SIG-M5 treated with dmso at 0.1 percent for 504 hours (cell line): ENCODE data around the gene SRGAP2B.
"Not testable (repeated sequence)": the region's sequence is repeated elsewhere in the genome, so short reads cannot be mapped to it uniquely, and the experiment has no call there.

ENCODE experiments used
- DNase-seq: peaks from one replicate; lab custom pipeline; 2025; ENCODE audit not compliant: unreplicated experiment; lab: John Stamatoyannopoulos, UW

SRGAP2B gene

GRCh38 chr1:145095284-145096057 is at the start of gene SRGAP2B, which contains the start of gene FAM72D:
TSS of gene SRGAP2B (minus strand) at chr1:145095328. CDS start at chr1:145092901, 2,427 bp downstream.
TSS of gene FAM72D (plus strand) at chr1:145095974. CDS start at chr1:145096848, 874 bp downstream.
- not testable (repeated sequence) for DNase-seq

- DNase-seq: not testable (repeated sequence)
Observed at GRCh38 chr1:145144264-145144913, 49.3 kb upstream of the SRGAP2B start.

DNA sequence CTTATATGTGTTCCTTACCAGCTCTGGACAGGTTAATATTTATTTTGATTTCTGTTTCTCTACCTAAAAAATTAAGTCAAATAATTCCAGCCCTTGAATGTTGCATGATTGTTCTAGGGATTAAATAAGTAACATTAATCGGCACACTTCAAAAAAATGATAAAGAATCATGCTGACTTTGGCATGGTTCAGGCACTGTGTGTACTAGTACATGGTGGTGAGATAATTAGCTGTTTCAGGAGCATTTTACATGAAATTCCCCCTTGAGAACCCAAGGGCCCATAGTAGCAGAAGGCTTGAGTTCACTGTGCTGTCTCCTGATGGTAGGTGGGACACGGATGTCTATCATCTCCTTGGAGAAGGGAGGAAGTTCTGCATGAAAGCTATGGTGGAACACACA is 45.4 kb upstream of the SRGAP2B start:
- not testable (repeated sequence) for DNase-seq

- DNase-seq: not testable (repeated sequence)
Observed at GRCh38 chr1:145134476-145134875, 39.3 kb upstream of the SRGAP2B start.

DNA sequence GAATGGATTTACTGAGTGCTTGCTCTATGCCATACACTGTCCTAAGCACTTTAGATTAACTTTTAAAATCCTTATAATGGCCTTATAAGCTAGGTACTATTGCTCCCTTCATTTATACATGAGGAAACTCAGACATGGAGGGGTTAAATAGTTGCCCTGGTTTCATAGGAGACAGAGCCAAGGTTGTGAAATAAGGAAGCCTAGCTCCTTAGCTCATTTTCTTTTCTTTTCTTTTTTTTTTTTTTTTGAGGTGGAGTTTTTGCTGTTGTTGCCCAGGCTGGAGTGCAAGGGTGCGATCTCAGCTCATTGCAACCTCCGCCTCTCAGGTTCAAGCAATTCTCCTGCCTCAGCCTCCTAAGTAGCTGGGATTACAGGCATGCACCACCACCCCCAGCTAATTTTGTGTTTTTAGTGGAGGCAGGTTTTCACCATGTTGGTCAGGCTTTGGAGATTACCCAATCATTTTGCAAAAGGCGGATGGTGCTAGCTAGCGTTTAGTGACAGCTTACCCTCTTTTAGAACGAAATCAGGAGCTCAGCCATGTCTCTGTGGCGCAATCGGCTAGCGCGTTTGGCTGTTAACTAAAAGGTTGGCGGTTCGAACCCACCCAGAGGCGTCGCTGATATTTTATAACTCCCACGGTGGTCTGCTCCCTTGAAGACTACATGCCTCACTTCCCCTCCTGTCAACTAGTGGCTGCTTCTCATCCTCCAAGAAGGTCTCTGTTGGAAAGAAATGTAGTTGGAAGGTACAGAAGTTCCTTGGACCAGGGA is 33.8 kb upstream of the SRGAP2B start:
- DNase-seq: not testable (repeated sequence)

GRCh38 chr1:145127144-145127543 is 32.0 kb upstream of the SRGAP2B start:
- DNase-seq: not testable (repeated sequence)

- not testable (repeated sequence) for DNase-seq
Observed at GRCh38 chr1:145125112-145125511, 30.0 kb upstream of the SRGAP2B start.

- not testable (repeated sequence) for DNase-seq
Observed at GRCh38 chr1:145123992-145124641, 29.0 kb upstream of the SRGAP2B start.

DNA sequence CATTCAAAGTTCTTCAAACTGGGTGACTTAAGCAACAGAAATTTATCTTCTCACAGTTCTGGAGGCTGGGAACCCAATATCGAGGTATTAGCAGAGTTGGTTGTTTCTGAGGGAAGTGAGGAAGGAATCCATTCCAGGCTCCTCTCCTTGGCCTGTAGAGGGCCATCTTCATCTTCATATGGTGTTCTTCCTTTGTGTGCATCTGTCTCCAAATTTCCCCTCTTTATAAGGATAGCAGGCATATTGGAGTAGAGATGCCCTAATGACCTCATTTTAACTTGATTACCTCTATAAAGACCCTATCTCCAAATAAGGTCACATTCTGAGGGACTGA is 27.9 kb upstream of the SRGAP2B start:
- not testable (repeated sequence) for DNase-seq

- not testable (repeated sequence) for DNase-seq
Observed at GRCh38 chr1:145122344-145123061, 27.4 kb upstream of the SRGAP2B start.

DNA sequence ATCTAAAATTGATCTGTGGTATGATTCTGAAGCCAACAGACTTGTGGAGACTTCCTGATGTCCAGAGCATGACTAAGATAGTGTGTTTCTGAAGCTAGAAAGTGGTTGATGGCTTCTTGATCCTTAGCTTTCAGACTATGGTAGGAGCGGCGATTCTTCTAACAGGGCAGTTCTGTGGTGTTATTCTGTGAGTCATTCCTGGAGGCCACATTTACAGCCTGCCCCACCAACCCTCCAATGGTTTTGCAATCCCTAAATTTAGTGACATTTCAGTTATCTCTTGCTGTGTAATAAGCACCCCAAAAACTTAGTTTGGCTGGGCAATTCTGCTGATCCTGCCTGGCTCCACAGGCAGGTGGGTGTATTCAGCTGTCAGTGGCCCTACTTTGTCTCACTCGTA is 24.7 kb upstream of the SRGAP2B start:
- DNase-seq: not testable (repeated sequence)

GRCh38 chr1:145115587-145116493 is 20.7 kb upstream of the SRGAP2B start:
- not testable (repeated sequence) for DNase-seq

DNA sequence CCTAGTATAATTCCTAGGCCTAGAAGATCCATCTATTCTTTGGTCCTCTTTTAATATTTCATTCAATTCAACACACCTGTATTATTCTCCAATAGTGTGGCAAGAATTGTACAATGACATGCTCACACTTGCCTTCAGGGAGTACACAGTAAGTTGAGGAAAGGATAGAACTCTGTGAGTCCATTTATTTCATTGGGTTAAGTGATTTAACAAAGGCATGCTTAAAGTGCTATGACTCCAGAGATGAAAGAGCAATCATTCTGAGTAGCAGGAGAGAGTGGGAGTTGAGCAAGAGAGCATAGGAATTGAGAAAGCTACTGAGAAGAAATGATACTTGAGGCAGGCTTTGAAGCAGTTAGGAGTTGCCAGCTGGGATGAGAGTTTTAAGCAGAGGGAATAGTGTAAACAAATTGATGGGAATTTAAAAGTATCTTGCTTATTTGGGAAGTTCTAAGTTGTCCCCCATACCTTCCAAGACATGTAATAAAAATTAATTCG is 19.5 kb upstream of the SRGAP2B start:
- not testable (repeated sequence) for DNase-seq

DNA sequence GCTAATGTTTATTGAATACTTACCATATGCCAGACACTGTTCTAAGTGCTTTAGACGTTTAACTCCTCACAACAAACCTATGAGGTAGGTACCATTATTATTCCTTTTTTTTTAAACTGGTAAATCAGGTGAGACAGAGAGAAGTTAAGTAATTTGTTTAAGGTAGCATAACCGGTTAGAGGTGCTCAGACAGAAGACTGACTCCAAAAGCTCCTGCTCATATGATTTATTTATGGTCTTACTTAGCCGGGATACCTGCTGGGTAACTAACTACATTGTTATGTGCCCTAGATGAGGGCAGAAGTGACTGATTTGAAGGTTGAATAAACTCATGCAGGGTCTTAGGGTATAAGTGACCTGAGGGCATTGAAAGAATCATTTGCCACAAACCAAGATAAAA is 17.6 kb upstream of the SRGAP2B start:
- DNase-seq: not testable (repeated sequence)

DNA sequence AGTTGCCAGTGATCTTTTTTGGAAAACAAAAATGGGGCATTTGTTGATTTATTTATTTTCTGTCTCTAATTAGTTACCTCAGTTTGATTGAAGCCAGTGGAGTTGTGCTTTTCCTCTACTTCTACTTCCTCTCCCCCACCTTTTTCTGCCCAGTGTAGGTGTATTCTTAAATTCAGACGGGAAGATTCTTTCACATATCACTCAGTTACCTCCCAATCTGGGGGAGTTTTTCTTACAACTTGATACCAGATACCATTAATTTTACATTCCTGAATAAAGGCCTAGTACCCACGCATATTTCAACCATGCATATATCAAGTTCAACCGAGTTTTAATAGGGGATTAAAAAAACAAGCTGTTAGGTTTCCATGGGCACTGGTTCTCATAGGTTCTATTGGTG is 16.5 kb upstream of the SRGAP2B start:
- DNase-seq: not testable (repeated sequence)

DNA sequence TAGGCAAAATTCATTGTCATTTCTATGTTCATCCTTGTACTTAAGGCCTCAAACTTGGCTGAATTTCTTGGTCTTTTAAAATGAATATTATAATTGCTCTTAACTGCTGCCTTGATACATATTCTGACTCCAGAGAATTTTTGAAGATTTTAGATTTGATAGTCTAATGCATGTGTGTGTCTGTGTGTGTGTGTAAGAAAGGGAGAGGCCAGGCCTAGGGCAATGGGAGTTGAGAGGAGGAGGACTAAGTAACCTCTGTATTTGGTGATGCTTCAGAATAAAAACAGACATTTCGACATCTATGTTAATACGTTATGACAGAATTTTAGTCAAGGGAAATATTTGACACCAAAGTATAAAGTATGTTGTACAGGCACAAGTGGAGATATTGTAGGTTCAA is 8.2 kb upstream of the SRGAP2B start:
- not testable (repeated sequence) for DNase-seq

DNA sequence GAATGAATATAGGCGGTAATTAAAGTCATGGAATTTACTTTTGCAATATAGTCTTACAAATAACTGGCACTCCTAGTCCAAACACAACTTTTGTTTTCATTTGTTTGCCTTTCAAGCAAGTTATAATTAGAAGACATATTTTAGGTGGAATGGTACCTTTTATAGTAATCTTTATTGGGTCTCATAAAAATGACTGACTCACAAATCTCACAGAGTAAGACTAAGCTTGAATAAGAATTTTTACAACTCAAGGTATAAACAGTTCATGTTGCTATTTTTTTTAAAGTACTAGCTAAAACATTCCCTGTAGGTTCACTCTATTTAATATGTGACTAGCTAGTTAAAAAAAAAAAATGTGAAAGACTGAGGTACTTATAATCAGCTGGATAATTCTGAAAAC is 6.6 kb upstream of the SRGAP2B start:
- not testable (repeated sequence) for DNase-seq

- DNase-seq: not testable (repeated sequence)
Observed at GRCh38 chr1:145094655-145095211, 395 bp downstream of the SRGAP2B start.
